Liver (tissue), 9 donors: Measurements from ENCODE around the gene UROC1. TPM values are rescaled to one million over a fixed set of nuclear protein-coding genes. Genes with fewer than 3 reads are reported as not detected.
A peak's percentile ranks its signal among the peaks of the same experiment; 100 is the strongest.

ENCODE experiments used
- DNase-seq: peaks from one replicate; pipeline ENCODE4 v3.0.0-alpha.2; 2017; ENCODE audit warnings: low spot score
- H3K27ac ChIP-seq, 2 donors: one replicate each; pipeline ENCODE4 v1.7.0; 2013; ENCODE audit warnings: inconsistent platforms in 2 of 2, low read length in 2 of 2, control low read depth in 1 of 2, low read depth in 1 of 2, mild to moderate bottlenecking in 1 of 2
- H3K27me3 ChIP-seq, 4 donors: one replicate each; pipeline versions ENCODE4 v1.6.1 to v1.7.0; 2013; ENCODE audit warnings: low read length in 3 of 4, inconsistent platforms in 1 of 4, mild to moderate bottlenecking in 1 of 4, moderate library complexity in 1 of 4; ENCODE audit not compliant: control insufficient read depth in 4 of 4, insufficient read depth in 4 of 4
- H3K36me3 ChIP-seq, 4 donors: one replicate each; pipeline versions ENCODE4 v1.6.1 to v1.7.0; 2013; ENCODE audit warnings: low read length in 3 of 4, mild to moderate bottlenecking in 3 of 4, low read depth in 1 of 4, moderate library complexity in 1 of 4; ENCODE audit not compliant: control insufficient read depth in 4 of 4, insufficient read depth in 3 of 4
- H3K4me1 ChIP-seq, 4 donors: one replicate each; pipeline versions ENCODE4 v1.6.1 to v1.7.0; 2013; ENCODE audit warnings: low read length in 3 of 4, mild to moderate bottlenecking in 3 of 4, moderate library complexity in 1 of 4; ENCODE audit not compliant: control insufficient read depth in 4 of 4, insufficient read depth in 4 of 4
- H3K4me3 ChIP-seq, 3 donors: one replicate each; pipeline versions ENCODE4 v1.6.1 to v1.7.0; 2013; ENCODE audit warnings: low read length in 3 of 3, control low read depth in 1 of 3, low read depth in 1 of 3, mild to moderate bottlenecking in 1 of 3
- H3K9ac ChIP-seq, 2 donors: one replicate each; pipeline ENCODE4 v1.7.0; 2013; ENCODE audit warnings: low read length in 2 of 2, mild to moderate bottlenecking in 2 of 2, moderate library complexity in 2 of 2, control low read depth in 1 of 2, low read depth in 1 of 2
- H3K9me3 ChIP-seq, 4 donors: one replicate each; pipeline versions ENCODE4 v1.6.1 to v1.7.0; 2013; ENCODE audit warnings: low read length in 3 of 4; ENCODE audit not compliant: control insufficient read depth in 4 of 4
- ATF3 ChIP-seq: IDR thresholded peaks from 2 replicates; pipeline ENCODE4 v1.6.1; 2016; ENCODE audit warnings: antibody characterized with exemption
- CTCF ChIP-seq: fragments of 150-350 bp; IDR thresholded peaks from 2 replicates; pipeline ENCODE4 v1.5.1; 2017; ENCODE audit warnings: improper control_type of control experiment, low read depth, low read length; ENCODE audit not compliant: missing input control
- FOXA1 ChIP-seq: IDR thresholded peaks from 2 replicates; pipeline ENCODE4 v1.6.1; 2016; ENCODE audit warnings: antibody characterized with exemption
- GABPA ChIP-seq, 2 donors: IDR thresholded peaks in 1 of 2; conservative IDR thresholded peaks in 1 of 2; 2 replicates each; pipeline ENCODE4 v1.6.1; 2016; ENCODE audit warnings: antibody characterized with exemption in 2 of 2, mild to moderate bottlenecking in 1 of 2, moderate library complexity in 1 of 2
- HNF4A ChIP-seq, 2 donors: conservative IDR thresholded peaks; 2 replicates each; pipeline ENCODE4 v1.6.1; 2016; ENCODE audit warnings: antibody characterized with exemption in 2 of 2, mild to moderate bottlenecking in 2 of 2
- HNF4G ChIP-seq: IDR thresholded peaks from 2 replicates; pipeline ENCODE4 v1.6.1; 2016; ENCODE audit warnings: antibody characterized with exemption
- MAX ChIP-seq: IDR thresholded peaks from 2 replicates; pipeline ENCODE4 v1.6.1; 2016; ENCODE audit warnings: antibody characterized with exemption
- NR2F2 ChIP-seq: IDR thresholded peaks from 2 replicates; pipeline ENCODE4 v1.6.1; 2016; ENCODE audit warnings: antibody characterized with exemption
- RXRA ChIP-seq, 2 donors: IDR thresholded peaks; 2 replicates each; pipeline ENCODE4 v1.6.1; 2017 to 2018; ENCODE audit warnings: antibody characterized with exemption in 2 of 2, mild to moderate bottlenecking in 1 of 2
- TAF1 ChIP-seq: conservative IDR thresholded peaks from 2 replicates; pipeline ENCODE4 v1.6.1; 2016; ENCODE audit warnings: antibody characterized with exemption, mild to moderate bottlenecking
- YY1 ChIP-seq: IDR thresholded peaks from 2 replicates; pipeline ENCODE4 v1.6.1; 2016; ENCODE audit warnings: antibody characterized with exemption, mild to moderate bottlenecking
- WGBS: extraction: QIAGEN DNeasy Blood & Tissue Kit; methylation state at CpG from one replicate; pipeline ENCODE4 v1.1.7; 2013; 5-methylcytosine and 5-hydroxymethylcytosine counted together
- polyA plus RNA-seq, 2 donors: library from polyadenylated mRNA; stranded (reverse) in 1 of 2; unstranded in 1 of 2; fragments of 200-250 nt in 1 of 2; fragments of >200 nt in 1 of 2; fragmentation: Nextera tagmentation in 1 of 2; extraction: Ambion mirVana in 1 of 2; gene quantifications; one replicate each; pipeline versions ENCODE4 v1.2.1 to v1.2.3, GENCODE V29; 2013 to 2015
- total RNA-seq, 2 donors: library from RNA; depleted of rRNA; stranded (reverse); fragments of >200 nt; gene quantifications; one replicate each; pipeline ENCODE4 v1.2.3, GENCODE V29; 2014
- TF ChIP-seq, protein P1 (sequence below): IDR thresholded peaks from 2 replicates; pipeline ENCODE4 v1.6.1; 2016; ENCODE audit warnings: antibody characterized with exemption, mild to moderate bottlenecking
- TF ChIP-seq, protein P2 (sequence below): IDR thresholded peaks from 2 replicates; pipeline ENCODE4 v1.6.1; 2016; ENCODE audit warnings: antibody characterized with exemption
- donor health status: healthy.
- donor health status: healthy.
- donor health status: healthy.
- donor health status: healthy.
- donor health status: healthy.

UROC1 gene
- total and polyA plus RNA-seq, 4 donors: 5.9 to 28.4 (median 18.2) TPM

DNA sequence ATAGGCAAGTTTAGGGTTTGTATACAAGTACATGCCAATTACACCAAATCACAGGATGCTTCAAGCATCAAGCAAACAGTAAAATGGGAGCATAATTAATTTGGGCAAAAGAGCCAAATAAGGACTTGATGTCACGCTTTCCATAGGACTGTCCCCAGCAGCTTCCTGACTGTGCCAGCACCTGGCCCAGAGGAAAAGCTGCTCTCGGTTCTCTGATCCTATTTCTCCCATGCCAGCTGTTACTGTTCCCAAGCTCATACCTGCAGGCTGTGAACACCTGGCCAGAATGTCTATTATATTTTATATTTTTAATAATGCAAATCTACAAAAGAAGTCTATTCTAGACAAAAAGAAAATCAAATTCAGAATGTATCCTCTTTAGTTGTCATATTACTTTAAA, 54.1 kb downstream of the UROC1 start:
- no peak overlapping the region for H3K9ac ChIP-seq
- 95% methylated on average over 2 of the region's 2 CpGs for WGBS

GRCh38 chr3:126461450-126462070, 56.0 kb downstream of the UROC1 start:
- no peak for DNase-seq
- no peak for TF ChIP-seq CTCF
- no peak for TF ChIP-seq TAF1
- TF ChIP-seq RXRA (IDR thresholded peaks at IDR 0.05): no peak
- Histone ChIP-seq H3K9me3 (no peaks in the 10 kb centered on the region), H3K27ac (peak overlapping the region; percentile 7 to 39), H3K4me3 (no peak overlapping the region), H3K9ac (no peak overlapping the region), H3K36me3 (peaks cover 10 to 49% (median 35%) of the 10 kb centered on the region in 4 donors), H3K27me3 (no peaks in the 10 kb centered on the region), H3K4me1 (peaks cover 26 to 68% (median 61%) of the 10 kb centered on the region in 4 donors)
- 92% methylated on average over 17 of the region's 17 CpGs for WGBS

More for the DNA sequence above, 54.1 kb downstream of the UROC1 start:
- Histone ChIP-seq H3K36me3 (peaks cover 9 to 42% (median 29%) of the 10 kb centered on the region in 4 donors), H3K27ac (no peak overlapping the region), H3K4me1 (peaks cover 37 to 85% (median 78%) of the 10 kb centered on the region in 4 donors), H3K27me3 (no peaks in the 10 kb centered on the region), H3K9me3 (no peaks in the 10 kb centered on the region), H3K4me3 (no peak overlapping the region)
- TF ChIP-seq ATF3 (no peak), GABPA (IDR thresholded peaks at IDR 0.05 in 1 of 2, conservative IDR thresholded peaks at IDR 0.05 in 1 of 2) (no peak), NR2F2 (no peak), TAF1 (no peak), FOXA1 (no peak), YY1 (no peak), HNF4G (no peak), RXRA (IDR thresholded peaks at IDR 0.05) (no peak), HNF4A (conservative IDR thresholded peaks at IDR 0.05) (no peak), MAX (no peak)
- TF ChIP-seq, protein P1, sequence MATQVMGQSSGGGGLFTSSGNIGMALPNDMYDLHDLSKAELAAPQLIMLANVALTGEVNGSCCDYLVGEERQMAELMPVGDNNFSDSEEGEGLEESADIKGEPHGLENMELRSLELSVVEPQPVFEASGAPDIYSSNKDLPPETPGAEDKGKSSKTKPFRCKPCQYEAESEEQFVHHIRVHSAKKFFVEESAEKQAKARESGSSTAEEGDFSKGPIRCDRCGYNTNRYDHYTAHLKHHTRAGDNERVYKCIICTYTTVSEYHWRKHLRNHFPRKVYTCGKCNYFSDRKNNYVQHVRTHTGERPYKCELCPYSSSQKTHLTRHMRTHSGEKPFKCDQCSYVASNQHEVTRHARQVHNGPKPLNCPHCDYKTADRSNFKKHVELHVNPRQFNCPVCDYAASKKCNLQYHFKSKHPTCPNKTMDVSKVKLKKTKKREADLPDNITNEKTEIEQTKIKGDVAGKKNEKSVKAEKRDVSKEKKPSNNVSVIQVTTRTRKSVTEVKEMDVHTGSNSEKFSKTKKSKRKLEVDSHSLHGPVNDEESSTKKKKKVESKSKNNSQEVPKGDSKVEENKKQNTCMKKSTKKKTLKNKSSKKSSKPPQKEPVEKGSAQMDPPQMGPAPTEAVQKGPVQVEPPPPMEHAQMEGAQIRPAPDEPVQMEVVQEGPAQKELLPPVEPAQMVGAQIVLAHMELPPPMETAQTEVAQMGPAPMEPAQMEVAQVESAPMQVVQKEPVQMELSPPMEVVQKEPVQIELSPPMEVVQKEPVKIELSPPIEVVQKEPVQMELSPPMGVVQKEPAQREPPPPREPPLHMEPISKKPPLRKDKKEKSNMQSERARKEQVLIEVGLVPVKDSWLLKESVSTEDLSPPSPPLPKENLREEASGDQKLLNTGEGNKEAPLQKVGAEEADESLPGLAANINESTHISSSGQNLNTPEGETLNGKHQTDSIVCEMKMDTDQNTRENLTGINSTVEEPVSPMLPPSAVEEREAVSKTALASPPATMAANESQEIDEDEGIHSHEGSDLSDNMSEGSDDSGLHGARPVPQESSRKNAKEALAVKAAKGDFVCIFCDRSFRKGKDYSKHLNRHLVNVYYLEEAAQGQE: no peak
- TF ChIP-seq, protein P2, sequence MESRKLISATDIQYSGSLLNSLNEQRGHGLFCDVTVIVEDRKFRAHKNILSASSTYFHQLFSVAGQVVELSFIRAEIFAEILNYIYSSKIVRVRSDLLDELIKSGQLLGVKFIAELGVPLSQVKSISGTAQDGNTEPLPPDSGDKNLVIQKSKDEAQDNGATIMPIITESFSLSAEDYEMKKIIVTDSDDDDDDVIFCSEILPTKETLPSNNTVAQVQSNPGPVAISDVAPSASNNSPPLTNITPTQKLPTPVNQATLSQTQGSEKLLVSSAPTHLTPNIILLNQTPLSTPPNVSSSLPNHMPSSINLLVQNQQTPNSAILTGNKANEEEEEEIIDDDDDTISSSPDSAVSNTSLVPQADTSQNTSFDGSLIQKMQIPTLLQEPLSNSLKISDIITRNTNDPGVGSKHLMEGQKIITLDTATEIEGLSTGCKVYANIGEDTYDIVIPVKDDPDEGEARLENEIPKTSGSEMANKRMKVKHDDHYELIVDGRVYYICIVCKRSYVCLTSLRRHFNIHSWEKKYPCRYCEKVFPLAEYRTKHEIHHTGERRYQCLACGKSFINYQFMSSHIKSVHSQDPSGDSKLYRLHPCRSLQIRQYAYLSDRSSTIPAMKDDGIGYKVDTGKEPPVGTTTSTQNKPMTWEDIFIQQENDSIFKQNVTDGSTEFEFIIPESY: no peak
- DNase-seq: no peak
